ENCODE results near the gene GHRH.

Gene GHRH

DNA sequence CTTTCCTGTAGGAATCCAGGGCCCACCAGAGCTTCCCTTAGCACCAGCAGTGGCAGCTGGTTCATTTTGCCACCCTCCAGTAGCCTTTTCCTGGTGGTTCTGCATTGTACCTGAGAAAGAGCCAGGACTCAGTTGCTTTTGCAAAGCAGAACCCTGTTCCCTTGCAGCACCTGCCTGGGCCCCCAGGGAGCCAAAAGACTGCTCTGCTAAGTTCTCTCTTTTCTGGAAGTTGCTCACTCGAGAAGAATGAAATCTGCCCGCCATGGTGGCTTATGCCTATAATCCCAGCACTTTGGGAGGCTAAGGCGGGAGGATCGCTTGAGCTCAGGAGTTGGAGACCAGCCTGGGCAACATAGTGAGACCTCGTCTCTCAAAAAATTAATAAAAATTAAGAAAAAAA, 24.0 kb downstream of the GHRH start:
- no peak for DNase-seq (ENCODE audit: low spot score)

DNA sequence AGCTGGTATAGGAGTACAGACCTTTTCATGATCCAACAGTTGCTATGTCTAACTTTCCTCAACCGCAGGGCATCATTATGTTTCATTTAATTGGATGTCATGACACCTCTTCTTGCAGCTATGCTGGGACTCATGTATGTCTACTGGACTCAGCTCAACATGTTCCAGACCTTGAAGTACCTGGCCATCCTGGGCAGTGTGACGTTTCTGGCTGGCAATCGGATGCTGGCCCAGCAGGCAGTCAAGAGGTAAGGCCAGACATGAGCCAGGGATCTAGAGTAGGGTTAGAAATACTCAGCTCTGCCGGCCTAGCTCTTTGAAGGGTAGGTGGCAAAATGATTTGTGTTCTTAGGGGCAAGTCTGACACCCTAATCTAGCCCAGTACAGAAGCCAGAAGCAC, 25.2 kb downstream of the GHRH start:
- peak; percentile 24 for DNase-seq (ENCODE audit: low spot score)

DNA sequence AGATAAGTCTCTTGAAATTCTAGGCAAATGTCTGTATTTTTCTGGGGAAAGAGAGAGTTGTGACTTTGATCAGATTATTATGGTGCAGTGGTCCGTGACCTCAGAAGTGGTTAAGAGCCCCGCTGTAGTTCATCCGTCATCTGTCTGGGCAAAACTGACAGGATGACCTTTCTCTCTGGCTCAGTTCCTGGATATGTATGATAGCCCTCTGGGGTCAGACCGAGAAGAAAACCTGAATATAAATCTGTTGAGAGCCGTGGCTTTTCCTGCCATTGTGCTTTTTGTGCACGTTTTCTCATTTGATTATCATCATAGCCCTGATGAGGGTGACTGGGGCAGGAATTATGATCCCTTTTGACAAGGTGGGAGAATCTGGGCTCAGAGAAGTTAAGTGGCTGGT, 26.5 kb downstream of the GHRH start:
- no peak for DNase-seq (ENCODE audit: low spot score)

DNA sequence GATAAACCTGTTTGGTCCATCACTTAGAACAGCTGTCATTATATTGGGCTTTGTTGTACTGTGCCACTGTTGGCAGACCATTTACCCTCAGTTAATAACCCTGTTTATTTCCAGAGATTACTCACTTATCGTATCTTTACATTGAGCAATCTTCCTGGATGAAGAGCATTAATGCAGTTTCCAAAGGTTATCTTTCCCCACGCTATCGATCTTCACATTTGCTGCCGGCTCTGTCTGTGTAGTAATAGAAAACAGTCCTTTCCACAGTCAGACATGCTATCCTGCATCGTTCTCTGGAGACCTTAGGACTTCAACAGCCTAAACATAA, 27.4 kb downstream of the GHRH start:
- DNase-seq (ENCODE audit: low spot score): no peak

DNA sequence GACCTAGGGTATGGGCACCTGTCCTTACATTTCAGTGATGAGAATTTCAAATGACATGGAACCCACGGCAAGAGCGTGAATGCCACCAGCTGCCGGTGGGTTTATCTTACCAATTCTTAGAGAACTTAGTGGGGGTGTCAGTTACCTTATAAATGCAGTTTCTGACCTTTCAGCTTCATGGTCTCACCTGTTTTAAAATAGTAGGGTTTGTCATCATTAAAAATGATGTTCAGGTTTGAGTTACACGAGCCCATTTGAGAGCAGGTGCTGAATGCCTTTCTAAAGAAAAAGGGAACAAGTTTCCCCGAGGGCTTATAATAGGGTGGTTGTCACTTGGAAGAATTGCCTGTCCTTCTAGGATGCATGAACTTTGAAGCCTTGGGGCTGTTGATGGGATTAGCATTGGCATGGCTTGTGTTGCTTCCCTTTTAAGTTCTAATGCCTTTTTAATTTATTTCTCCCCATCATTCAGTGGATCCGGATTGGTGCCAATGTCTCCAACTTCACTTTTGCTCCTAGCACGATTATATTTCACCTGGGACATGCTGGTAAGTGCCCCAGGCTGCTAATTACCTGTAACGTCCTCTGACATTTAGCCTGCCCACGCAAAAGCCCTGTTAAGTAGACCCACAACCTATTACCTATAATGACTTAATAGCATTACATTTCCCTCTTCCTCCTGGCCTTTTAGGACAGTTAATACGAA, 27.9 kb downstream of the GHRH start:
- DNase-seq (ENCODE audit: low spot score): no peak

DNA sequence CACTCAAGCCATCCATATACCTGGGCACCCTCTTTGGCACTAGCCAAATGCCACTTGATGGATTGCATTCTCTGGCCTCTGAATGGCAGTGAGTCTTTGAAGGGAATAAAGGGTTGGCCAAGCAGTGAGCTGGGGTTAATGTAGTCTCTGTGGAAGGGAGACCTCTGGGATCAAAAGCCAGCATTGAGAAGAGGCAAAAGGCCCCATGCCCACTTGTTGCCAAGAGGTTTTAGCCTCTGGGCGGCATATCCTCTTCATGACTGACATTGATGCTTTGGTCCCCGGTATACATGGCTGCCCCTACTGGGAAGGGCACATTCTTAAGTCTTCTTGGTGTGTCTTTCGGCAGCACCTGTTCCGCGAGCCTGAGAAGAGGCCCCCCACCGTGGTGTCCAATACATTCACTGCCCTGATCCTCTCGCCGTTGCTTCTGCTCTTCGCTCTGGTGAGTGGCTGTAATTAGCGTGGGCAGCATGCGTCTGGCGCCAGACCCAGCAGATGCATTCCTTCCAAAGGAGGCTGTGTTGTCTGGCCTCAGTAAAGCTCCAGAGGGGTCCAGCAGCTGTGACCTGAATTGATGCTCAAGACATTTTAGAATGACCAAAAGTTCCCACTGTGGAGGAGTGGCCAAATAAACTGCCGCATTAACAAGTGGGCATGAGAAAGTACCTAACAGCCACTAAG, 29.5 kb downstream of the GHRH start:
- DNase-seq (ENCODE audit: low spot score): no peak

DNA sequence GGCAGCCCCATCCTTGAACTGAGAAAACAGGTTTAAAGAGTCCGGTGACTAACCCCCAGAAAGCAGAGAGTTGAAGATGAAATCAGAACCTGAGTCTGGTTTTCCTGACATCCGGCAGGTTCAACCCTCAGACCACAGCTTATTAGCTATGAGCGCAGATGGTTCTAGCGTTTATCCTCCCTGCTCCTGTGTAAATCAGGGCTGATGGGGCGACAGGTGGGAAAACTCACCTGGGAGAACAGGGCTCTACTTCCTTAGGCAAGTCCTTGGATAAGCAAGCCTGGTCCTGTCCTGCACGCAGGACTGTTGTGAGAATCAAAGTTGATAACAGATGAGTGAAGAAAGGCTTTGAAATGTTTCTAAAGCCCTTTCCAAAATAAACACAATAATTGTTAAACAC, 31.4 kb downstream of the GHRH start:
- DNase-seq (ENCODE audit: low spot score): no peak

DNA sequence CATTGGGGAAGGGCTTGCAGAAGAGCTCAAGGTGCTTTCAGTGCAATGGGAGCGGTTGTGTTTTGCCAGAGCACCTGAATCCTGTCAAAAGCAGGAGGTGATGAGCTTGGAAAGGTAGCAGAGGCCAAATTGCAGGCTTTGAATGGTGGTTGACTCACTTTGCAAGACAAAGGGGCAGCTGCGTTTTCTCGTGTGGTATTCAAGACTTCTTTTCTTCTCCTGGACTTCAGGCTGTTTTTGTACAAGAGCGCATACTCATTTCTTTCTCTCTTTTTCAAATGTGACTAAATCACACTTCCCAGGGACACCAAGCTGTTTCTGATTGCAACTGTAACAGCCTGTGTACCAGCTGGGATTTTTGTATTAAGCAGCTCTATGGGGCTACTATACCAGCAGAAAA, 32.3 kb downstream of the GHRH start:
- DNase-seq (ENCODE audit: low spot score): no peak

DNA sequence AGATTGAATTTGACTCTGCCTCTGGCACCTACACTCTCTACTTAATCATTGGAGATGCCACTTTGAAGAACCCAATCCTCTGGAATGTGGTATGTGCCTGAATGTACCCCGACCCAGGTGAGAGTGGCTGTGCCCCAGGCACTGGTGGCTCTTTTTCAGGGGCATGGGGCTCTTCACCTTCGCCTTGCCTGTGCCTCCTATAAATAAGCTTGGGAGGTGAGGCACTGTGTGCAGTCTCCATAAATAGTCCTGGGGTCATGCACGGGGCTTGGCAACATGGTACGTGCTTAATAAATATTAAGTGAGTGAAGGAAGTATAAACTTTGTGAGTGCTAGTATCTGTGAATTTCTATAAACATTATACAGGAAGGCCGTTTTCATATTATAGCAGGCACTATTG, 33.0 kb downstream of the GHRH start:
- DNase-seq (ENCODE audit: low spot score): no peak

DNA sequence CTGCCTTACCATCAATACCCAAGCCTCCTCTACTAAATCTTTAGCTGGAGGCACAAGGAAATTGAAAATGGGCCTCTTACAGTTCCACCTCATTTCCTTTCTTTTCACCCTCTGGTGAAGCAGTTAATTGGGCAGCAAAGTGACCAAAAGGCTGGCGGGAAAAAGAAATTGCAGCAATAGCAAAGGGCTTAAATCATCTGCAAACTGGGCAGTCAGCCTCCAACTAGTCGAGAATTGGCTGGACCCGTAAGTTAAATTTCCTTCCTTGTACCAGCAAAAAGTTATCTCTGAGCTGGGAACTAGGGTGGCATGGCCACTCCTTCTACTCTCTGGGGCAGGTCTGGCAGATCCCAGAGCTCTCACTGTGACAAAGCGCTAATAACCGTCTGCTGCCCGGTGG, 33.5 kb downstream of the GHRH start:
- no peak for DNase-seq (ENCODE audit: low spot score)

DNA sequence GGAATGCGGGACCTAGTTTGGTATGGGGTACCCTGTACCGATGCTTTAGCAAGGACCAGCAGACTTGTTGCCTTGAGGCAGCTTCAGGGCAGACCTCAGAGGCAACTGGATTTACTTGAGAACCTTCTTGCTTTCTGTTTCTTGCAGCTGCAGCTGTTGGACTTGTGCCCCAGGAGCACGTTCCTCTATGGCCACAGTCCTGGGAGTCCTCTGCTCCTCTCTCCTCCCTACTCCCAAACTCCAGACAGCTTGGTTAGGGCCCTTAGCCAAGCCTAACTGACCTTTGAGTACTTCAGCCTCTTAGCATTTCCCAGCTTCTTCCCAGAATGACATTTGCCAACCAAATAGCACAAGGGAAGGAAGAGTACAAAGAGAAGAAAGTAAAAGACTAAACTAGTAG, 34.7 kb downstream of the GHRH start:
- no peak for DNase-seq (ENCODE audit: low spot score)

DNA sequence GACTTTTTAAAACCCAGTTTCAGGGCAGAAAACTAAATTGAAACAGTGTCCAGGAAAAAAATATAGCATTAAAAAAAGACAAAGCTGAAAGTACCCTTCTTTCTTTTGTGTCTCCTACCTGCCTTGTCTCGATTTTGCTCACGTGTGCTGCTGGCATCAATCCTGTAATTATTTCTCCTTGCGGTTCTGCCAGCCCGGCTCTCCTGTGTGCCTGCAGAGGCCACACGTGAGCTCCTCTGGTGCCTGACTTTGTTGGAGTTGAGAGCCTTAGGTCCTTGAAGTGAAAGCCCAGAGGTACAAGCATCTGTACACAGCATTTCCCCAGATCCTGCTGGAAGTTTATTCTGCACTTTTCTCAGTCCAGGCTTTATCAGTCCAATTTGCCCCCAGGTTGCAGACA, 36.5 kb downstream of the GHRH start:
- no peak for DNase-seq (ENCODE audit: low spot score)

DNA sequence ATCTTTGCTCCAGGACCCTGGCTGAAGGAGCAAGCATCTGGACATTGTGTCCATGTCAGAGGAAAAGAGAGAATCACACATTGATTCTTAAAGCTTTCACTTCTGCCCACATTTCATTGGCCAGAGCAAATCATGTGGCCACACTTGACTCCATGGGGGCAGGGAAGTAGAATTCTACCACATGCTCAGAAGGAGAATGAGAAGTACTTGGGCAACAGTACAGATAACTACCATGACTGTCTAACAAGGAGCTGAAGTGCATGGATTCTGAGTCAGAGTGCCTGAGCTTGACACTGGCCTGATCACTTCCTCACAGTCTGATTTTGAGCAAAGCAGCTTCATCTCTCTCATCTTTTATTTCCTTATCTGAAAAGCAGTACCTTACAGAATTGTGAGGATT, 38.6 kb downstream of the GHRH start:
- DNase-seq (ENCODE audit: low spot score): no peak

DNA sequence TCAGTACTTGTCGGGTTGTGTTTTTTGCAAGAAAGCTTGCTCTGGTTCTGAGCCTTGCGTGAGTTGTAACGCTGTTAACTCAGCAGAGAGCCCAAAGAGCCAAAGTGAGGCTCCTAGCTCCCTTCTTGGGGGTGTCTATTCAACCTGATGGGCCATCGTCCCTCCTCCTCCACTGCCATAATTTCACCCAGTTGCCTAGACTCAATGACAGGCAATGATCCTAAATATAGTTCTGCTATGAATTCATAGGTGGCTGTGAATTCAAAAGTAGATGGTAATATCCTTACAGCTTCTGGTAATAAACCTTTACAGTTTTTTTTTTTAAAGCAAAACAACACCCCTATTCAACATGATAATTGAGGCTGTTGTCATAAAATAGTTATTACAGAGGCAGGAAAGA, 39.5 kb downstream of the GHRH start:
- no peak for DNase-seq (ENCODE audit: low spot score)

DNA sequence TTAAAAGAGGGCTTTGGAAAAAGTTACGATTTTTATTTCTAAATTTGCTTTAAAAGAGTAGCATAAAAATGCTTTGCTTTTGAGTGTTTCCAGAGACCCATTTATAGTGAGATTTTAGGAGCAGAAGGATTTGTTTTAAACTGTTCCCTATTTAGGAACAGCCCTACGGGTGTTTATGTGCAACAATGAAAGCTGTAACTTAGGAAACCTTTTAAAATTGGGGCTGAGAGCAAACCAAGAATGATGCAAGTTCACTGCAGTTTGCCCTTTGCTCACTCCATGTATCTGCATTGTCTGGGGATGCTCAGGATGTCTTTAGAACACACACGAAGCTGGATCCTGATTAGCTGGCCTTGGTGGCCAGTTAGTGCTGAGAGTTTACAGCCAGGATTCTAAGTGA, 40.9 kb downstream of the GHRH start:
- no peak for DNase-seq (ENCODE audit: low spot score)

DNA sequence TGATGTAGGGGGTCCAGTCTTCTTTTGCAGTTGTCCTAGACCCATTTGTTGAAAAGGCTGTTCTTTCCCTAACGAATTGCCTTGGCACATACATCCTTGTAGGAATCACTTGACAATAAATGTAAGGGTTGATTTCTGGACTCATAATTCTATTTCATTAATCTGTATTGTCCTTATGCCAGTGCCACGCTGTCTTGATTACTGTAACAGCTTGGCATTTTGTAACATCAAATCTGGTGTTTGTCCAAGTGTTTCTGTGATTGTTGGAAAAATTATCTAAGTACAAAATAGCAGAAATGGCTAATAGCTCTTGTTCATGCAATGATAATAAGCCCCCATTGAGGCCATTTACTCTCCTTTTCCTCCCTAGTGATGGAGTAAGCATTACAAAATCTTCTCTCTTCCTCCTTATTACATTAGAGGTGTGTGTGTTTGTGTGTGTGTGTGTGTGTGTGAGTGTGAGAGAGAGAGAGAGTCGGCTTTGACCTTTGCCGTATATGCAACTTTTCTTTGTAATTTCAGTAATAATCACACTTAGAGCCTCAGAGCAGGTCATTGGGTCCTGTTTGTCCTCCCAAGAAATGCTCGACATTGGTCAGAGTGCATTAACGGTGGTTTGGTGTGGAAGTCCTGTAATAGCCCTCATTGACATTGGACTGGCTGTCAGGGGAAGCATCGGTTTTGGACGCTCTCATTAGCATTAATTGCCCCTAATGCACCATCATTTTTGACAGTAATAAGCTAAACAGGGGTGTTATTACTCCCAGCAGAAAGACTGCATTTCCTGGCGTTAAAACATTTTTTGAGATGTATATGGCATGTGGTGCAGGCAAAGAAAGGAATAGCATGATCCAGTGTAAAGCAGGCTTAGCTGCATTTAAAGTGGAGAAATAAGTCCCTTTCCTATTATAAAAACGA, 41.6 kb downstream of the GHRH start:
- no peak for DNase-seq (ENCODE audit: low spot score)

DNA sequence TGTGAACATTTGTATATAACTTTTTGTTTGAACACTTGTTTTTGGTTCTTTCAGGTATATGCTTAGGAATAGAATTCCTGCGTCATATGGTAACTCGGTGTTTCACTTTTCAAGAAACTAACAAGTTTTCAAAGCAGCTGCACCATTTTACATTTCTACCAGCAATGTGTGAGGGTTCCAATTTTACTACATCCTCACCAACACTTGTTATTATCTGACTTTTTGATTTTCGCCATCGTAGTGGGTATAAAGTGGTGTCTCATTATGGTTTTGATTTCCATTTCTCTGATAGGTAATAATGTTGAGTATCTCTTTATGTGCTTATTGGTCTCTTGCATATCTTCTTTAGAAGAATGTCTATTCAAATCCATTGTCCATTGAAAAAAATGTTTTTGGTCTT, 42.6 kb downstream of the GHRH start:
- DNase-seq (ENCODE audit: low spot score): no peak

DNA sequence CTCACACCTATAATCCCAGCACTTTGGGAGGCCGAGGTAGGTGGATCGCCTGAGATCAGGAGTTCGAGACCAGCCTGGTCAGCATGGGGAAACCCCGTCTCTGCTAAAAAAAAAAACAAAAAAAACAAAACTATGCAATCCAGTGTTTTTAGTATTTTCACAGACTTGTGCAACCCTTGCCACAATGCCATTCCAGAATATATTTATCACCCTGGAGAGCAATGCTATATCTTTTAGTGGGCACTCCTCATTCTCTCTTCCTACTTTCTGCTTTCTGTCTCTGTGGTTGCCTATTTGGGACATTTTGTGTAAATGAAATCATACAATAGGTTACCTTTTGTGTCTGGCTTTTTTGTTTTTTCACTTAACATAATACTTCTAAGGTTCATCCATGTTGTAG, 43.2 kb downstream of the GHRH start:
- no peak for DNase-seq (ENCODE audit: low spot score)

DNA sequence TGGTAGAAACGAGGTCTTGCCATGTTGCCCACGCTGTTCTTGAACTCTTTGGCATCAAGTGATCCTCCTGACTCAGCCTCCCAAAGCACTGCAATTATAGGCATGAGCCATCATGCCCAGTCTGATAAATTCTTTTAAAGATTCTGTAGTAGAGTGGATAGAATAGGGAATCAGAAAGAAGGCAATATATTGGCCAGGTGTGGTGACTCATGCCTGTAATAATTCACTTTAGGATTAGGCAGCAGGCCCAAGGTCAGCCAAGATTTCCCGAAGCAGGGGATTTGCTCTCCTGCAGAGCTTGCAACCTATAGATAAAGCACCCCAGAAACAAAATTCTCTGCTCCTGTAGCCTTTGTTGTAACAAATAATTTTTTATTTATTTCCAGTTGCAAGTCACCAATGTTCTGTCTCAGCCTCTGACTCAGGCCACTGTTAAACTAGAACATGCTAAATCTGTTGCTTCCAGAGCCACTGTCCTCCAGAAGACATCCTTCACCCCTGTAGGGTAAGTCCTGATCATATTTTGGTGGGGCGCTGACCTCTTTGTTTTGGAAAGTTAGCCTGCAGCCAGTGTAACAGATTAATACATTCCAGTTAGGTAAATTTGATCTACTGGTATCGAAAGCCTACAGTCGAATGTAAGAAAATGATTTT, 51.8 kb downstream of the GHRH start:
- no peak for DNase-seq (ENCODE audit: low spot score)

DNA sequence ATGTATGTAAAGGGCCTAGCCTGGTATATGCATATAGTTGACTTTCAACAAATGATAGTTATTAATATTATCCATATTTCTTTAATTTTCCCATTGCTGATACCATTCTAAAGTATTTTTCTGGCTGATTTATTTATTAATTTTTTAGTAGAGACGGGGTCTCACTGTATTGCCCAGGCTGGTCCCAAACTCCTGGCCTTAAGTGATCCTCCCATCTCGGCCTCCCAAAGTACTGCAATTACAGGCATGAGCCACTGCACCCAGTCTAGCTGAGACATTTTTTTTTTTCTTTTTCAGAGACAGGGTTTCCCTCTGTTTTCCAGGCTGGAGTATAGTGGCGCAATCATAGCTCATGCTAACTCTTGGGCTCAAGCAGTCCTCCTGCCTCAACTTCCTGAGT, 52.4 kb downstream of the GHRH start:
- no peak for DNase-seq (ENCODE audit: low spot score)

DNA sequence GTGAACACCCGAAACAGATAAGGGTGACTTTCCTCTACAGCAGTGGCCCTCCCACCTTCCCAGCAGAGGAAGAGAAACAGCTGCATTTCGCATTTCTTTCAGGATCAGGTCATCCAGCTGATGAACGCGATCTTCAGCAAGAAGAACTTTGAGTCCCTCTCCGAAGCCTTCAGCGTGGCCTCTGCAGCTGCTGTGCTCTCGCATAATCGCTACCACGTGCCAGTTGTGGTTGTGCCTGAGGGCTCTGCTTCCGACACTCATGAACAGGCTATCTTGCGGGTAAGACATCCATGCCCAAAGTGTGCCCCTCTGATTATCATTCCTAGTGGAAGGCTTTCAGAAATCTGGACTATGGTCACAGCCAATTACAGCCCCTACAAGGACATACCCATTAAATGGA, 54.4 kb downstream of the GHRH start:
- DNase-seq (ENCODE audit: low spot score): no peak

DNA sequence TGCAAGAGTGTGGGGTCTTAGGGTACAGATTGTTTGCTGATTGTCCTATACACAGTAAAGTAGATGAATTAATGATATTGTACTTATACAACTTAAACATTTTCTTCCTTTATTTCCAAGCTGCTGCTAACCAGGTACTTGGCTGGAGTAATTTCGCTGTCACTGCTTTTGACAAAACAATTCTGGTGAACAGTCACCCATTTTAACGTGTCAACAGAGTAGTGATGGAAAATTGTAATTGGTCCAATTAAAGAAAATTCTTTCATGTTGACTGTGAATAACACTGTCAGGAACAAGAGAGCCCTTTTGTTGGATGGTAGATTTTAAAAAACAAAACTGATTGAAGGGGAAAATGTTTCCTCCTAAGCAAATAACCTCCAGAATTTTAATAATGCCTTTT, 55.8 kb downstream of the GHRH start:
- no peak for DNase-seq (ENCODE audit: low spot score)

DNA sequence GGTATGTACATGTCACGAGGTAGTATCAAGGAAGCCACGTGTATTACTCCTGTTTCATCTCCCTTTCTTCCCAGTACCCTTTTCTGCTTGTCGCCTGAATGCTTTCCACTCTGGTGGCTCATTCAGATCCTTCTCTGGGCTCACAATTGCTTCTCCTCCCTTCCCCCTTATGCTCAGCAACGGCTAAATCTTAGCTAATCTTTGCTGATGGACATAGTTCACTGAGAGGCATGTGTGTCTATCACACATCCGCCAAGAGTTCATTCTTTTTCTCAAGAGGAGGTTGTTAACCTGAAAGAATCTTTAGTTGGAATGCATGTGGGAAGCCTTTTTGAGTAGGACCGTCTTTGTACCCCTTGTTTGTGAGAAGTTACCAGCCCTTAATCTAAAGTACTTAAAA, 56.5 kb downstream of the GHRH start:
- DNase-seq (ENCODE audit: low spot score): no peak

All from cerebellar cortex (tissue), 1 donor.